Ecto neural progenitor cell (in vitro differentiated cells): ENCODE data around the gene CACHD1.
"Not testable (repeated sequence)": the region's sequence is repeated elsewhere in the genome, so short reads cannot be mapped to it uniquely, and the experiment has no call there.

ENCODE experiments used
- DNase-seq: peaks from one replicate; pipeline ENCODE4 v3.0.0-alpha.2; 2018; ENCODE audit warnings: low spot score

The CACHD1 gene

GRCh38 chr1:64594446-64594845, 124.5 kb downstream of the CACHD1 start:
- no peak for DNase-seq

GRCh38 chr1:64595871-64596515, 126.1 kb downstream of the CACHD1 start:
- DNase-seq: no peak

- DNase-seq: no peak
Measured at GRCh38 chr1:64597113-64597512, 127.2 kb downstream of the CACHD1 start.

DNA sequence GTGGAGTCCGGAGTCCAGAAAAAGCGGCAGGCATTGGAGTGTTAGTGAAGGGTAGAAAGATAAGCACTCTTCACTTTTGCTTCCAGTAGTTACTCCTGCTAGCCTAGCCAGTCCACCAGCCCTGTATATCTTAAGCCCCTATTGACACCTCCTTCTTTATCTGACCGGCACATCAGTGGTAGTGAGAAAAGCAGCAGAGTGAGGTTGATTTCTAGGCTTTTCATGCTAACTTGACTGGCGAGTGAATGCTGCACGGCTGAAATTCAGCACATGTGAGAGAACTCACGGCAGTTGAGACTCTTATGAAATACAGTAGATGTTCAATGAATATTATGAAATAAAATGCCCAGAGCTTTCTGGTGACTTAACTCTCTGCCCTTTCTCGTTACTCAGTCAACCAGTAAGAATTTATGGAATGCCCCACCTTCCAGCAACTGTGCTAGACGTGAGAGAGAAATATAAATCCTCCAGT, 128.2 kb downstream of the CACHD1 start:
- no peak for DNase-seq

DNA sequence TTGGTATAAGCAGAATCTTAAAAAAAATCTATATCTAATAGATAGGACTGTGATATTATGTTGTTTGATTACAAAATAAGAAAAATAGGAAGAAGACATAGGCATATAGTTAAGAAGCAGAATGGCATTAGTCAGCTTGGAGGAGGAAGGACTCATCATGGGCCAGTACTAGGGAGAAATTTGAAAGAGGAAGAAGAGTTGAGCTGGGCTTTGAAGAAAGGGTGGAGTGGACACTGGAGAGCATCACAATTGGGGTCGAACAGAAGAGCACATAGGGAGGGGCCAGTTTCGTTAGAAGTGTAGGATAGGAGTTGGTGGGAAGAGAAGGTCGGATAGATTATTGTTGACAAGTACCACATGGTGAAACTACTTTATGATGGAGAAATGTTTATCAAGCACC, 129.3 kb downstream of the CACHD1 start:
- DNase-seq: no peak

DNA sequence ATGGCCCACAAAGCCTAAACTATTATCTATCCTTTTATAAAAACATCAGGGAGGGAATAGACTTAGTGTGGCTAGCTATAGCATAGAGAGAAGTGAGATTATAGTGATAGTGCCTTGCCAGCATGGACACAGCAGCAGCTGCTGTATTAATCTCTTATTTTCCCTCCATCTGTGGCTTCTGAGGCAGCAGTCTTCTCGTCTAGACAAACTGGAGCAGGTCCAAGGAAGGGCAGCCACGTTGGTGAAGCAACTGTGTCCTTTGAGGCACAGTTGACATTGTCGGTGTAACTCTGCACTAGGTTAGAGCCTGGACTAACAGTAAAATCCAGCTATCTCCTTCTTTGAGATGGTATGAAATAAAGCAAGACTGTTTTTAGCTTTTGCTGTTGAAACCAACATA, 131.3 kb downstream of the CACHD1 start:
- no peak for DNase-seq

DNA sequence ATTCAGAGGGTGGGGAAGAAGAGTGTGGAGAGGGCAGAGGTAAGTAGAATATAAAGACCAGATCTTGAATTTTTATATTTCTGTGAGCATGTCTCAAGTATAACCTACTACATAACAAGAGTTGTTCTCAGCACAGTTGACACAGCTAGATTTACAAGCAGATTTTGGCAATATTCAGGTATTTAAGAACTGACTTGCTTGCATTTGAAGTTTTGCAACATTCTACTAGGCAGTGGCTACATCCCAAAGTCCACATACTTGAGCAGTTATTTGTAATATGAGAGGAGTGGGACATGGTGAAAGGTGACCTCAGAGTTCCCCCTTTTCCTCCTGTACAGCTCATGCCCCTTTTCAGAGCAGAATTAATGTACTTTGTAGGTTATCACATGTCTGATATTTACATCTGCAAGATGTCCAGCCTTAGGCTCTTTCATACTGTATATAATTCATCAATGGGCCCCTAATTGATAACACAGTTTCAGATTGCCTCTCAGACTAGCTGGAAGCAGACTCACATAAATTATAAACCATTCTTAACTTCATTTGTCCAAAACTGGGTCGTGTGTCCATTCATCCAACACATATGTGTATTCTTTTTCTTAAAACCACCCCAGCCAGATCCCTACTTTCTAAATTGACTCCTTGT, 138.2 kb downstream of the CACHD1 start:
- DNase-seq: no peak

- DNase-seq: no peak
Measured at GRCh38 chr1:64608651-64609048, 138.7 kb downstream of the CACHD1 start.

DNA sequence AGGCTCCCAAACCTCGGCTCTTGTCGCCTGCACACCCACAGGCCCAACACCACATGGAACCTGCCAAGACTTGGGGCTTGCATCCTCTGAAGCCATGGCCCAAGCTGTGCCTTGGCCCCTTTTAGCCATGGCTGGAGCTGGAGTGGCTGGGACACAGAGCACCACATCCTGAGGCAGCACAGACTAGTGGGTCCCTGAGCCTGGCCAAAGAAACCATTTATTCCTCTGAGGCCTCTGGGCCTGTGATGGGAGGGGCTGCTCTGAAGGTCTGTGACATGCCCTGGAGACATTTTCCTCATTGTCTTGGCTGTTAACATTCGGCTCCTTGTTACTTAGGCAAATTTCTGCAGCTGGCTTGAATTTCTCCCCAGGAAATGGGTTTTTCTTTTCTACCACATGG, 141.0 kb downstream of the CACHD1 start:
- DNase-seq: not testable (repeated sequence)

DNA sequence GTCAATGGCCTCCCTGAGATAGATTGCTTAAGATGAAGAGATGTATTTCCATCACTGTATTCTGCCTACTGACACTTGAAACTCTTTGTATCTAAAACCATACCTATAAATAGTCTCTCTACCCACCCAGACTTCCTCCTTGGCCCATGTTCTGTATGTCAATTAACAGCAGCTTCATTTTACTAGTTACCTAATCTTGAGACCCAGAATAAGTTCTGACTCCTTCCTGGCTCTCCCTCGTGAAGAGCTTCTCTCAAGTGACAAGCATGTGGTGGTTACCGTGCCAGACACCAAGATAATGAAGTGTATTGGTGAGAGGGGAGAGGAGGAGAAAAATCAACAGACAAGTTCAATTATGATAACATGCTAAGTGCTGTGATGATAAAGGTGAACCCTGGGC, 146.1 kb downstream of the CACHD1 start:
- no peak for DNase-seq

GRCh38 chr1:64623750-64624191, 153.8 kb downstream of the CACHD1 start:
- no peak for DNase-seq

DNA sequence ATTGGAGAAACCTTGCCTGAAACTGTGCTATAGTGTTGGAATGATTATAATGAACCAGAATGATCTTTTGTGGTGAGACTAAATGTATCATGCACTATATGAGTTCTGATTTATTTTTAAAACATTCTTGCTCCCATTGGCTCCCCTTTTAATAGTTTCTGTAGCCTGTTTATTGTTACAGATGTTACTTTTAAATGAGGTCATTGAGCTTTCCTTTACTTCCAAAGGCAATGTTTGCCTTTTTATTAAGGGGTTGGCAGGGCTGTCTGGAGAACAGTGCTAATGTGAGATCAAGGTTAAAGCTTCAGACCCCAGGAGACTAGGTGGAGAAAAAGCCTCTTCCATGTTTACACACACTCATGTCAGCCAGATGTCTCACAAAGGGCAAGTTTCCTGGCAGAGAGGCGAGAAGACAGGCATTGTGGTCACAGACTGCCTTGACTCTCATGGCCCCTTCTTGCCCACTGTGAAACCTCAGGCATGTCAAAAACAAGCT, 154.3 kb downstream of the CACHD1 start:
- DNase-seq: no peak

GRCh38 chr1:64624808-64625207, 154.9 kb downstream of the CACHD1 start:
- no peak for DNase-seq

DNA sequence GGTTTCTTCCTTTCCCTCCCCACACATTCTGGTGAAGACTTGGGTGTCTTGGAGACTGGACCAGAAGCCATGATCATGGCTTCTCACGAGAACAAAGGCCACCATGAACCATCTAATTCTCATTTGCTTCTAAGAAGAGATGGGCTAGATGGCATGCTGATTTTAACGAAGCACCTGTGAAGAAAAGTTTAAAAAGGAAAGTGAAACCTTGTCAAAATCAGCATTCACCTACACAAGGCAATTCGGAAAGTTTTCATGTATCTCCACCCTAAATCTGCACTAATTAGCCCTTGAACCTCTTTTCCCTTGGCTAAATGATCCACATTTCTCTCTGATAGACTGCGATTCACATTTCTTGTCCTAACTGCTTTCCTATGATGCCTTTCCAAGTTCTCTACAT, 160.7 kb downstream of the CACHD1 start:
- no peak for DNase-seq

DNA sequence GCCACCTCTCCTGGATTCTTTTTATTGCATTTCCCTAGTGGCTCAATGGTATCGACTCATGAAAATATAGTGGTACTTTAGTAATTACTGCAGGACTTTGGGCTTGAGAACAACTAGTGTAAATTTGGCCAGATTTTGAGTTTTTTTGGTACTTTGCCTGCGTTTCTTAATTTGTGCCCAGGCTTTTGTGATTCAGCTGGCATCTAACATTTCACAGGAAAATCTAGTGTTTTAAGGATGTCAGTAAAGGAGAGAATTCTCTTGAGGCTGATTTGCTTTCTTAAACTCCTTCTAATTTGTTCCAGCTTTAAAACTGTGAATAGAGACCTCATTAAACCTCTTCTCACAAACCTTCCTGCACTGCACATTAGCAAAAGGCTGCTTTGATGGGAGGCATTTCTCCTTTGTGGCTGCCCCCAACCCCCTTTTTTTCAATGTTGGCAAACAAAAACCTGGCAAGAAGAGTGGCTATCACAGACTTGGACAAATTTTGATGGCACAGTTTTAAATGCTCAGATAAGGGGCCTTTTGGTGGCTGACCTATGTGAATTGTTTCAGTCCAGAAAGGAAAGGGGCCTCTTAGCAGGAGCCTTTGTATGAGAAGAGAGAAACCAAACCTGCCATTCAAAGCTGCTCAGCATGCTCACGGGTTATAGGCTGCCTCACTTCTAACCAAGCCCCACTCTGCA, 161.6 kb downstream of the CACHD1 start:
- DNase-seq: peak; percentile 49

DNA sequence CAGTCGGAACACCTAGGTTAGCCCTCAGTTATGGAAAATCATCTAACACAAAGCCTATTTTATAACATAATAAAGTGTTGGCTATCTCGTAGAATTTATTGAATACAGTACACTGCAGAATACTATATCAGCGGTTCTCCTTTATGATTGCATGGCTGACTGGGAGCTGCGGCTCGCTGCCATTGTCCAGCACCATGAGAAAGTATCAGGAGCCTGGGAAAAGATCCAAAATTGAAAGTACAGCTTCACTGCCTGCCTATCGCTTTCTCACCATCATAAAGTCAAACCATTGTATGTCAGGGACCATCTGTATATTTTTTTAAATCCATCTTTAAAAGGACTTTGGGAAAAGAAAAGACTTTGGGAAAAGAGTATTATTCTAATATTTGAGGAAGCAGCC, 163.0 kb downstream of the CACHD1 start:
- no peak for DNase-seq

DNA sequence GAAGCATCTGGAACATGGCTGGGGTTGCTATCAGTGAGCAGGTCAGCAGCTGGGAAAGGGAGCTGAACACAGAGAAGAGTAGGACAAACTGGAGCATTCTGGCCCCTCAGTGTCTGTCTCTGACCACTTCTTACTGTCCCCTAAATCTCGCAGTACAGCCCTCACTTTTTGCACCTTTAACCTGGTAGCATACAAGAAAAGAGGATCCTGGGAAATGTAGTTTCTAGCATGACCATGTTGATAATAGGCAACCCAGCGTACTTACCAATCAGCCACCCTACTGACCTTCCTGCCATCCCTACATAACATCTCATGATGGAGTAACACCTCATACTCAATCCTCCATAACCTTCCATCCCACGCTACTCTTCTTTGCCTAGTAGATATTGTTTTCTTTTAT, 175.8 kb downstream of the CACHD1 start:
- no peak for DNase-seq

- DNase-seq: no peak
Measured at GRCh38 chr1:64650411-64650810, 180.5 kb downstream of the CACHD1 start.

- no peak for DNase-seq
Measured at GRCh38 chr1:64651841-64652240, 181.9 kb downstream of the CACHD1 start.

DNA sequence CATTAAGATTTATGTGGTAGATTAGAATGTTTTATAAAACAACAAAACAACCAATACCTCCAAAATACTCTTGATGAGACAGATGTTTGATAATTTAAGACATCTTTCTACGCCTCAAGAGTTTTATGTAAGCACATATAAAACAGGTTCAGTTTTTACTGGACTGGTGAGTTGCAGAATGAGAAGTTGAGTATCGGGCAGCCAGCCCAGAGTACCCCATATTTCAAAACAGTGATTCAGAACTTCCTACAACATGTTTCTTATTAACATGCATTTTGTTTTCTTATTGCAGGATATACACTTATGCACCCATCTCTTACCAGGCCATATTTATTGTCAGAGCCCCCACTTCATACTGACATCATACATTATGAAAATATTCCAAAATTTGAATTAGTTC, 183.5 kb downstream of the CACHD1 start:
- DNase-seq: no peak

DNA sequence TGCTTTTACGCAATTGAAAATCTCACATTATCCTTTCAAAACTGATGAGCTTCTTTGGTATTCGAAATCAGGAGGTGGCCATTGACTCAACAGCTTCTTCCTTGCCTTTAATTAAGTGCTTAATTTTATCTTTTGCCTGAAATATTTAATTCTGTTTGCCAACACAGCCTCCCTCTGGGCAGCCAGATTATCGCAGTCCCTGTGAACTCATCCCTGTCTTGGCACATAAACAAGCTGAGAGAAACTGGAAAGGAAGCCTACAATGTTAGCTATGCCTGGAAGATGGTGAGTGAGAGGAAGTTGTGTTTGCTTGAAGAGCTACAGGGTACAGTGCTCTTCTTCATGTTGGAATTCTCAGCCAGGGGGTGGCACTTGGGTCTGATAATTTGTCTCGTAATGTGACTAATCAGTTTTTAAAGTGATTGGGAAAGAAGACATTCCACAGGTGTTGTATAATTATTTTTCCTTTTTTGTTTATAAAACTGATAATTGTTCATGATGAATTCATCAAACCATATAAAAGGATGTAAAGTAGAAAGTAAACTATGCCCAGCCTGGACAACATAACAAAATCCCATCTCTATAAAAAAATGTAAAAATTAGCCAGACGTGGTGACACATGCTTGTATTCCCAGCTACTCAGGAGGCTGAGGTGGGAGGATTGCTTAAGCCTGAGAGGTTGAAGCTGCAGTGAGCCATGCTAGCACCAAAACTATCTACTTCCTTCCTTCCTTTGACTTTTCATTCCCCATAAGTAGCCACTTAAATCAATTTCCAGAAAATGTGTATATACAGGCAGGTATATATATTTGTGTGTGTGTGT, 184.8 kb downstream of the CACHD1 start:
- no peak for DNase-seq

- no peak for DNase-seq
Measured at GRCh38 chr1:64655861-64656260, 185.9 kb downstream of the CACHD1 start.
